Measurements from ENCODE around the gene NUDT16L1. TPM values are rescaled to one million over a fixed set of nuclear protein-coding genes. Genes with fewer than 3 reads are reported as not detected.

The NUDT16L1 gene
- total RNA-seq, 1 donor from 2014 or later: 61.9 TPM

DNA sequence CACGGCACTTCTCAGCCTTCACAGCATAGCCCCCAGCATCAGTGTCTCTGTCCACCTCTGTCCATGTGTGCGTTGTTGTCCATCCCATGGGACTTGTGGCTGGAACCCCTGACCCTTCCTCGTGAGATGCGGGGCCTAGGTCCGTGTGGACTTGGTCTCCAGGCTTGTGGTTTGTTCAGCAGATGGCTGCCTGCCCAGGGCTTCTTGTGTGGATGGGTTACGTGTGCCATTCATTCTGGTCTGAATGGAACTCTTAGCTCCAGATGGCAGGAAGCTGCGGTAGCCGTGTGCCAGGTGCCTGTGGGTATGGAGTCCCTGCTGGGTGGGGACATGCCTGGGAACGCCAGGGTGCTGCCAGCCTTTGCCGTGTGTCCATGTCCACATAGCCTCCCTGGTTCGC lies 31.7 kb upstream of the NUDT16L1 start:
- peaks cover 43% of the 10 kb centered on the region for H3K36me3 ChIP-seq
- no peak overlapping the region for H3K27ac ChIP-seq (replicated peaks)
- H3K4me1 ChIP-seq: peaks cover 45% of the 10 kb centered on the region
- DNase-seq: no peak
- H3K4me3 ChIP-seq: no peak overlapping the region
- intact Hi-C loops (cut with micrococcal nuclease): no loop called here
- no peaks in the 10 kb centered on the region for H3K9me3 ChIP-seq (replicated peaks)
- TF ChIP-seq CTCF (IDR thresholded peaks at IDR 0.05; ENCODE audit: borderline replicate concordance): no peak
- no peaks in the 10 kb centered on the region for H3K27me3 ChIP-seq (ENCODE audit: low read depth)

DNA sequence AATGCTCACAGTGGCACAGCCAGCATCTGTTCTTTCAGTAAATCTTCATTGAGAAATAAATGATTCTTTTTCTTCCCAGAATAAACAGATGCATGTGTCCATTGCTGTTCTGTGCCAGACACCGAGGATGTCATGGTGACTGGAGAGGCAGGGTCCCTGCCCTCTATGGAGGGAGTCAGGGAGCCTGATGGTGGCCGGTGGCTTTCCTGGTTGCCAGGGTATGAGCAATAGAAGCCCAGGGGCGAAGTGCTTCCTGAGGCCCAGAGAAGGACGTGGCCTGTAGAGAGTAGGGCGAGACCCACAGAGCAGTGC lies 29.9 kb upstream of the NUDT16L1 start:
- Histone ChIP-seq H3K36me3 (peaks cover 44% of the 10 kb centered on the region), H3K9me3 (replicated peaks) (no peaks in the 10 kb centered on the region), H3K27ac (replicated peaks) (peak overlapping the region; percentile 62), H3K27me3 (ENCODE audit: low read depth) (no peaks in the 10 kb centered on the region), H3K4me1 (peaks cover 45% of the 10 kb centered on the region), H3K4me3 (no peak overlapping the region)
- intact Hi-C loops (cut with micrococcal nuclease): no loop called here
- DNase-seq: no peak
- no peak for TF ChIP-seq CTCF (IDR thresholded peaks at IDR 0.05; ENCODE audit: borderline replicate concordance)

GRCh38 chr16:4663777-4664465 lies 29.4 kb upstream of the NUDT16L1 start:
- peak; percentile 53 for DNase-seq
- peaks cover 44% of the 10 kb centered on the region for H3K36me3 ChIP-seq
- TF ChIP-seq CTCF (IDR thresholded peaks at IDR 0.05; ENCODE audit: borderline replicate concordance): no peak
- no peaks in the 10 kb centered on the region for H3K9me3 ChIP-seq (replicated peaks)
- H3K27me3 ChIP-seq (ENCODE audit: low read depth): no peaks in the 10 kb centered on the region
- H3K27ac ChIP-seq (replicated peaks): peak overlapping the region; percentile 62
- peaks cover 45% of the 10 kb centered on the region for H3K4me1 ChIP-seq
- intact Hi-C loops (cut with micrococcal nuclease): no loop called here
- H3K4me3 ChIP-seq: no peak overlapping the region

GRCh38 chr16:4664538-4665418 lies 28.6 kb upstream of the NUDT16L1 start:
- no peaks in the 10 kb centered on the region for H3K9me3 ChIP-seq (replicated peaks)
- DNase-seq: peak; percentile 45
- H3K36me3 ChIP-seq: peaks cover 51% of the 10 kb centered on the region
- peak overlapping the region; percentile 62 for H3K27ac ChIP-seq (replicated peaks)
- no peaks in the 10 kb centered on the region for H3K27me3 ChIP-seq (ENCODE audit: low read depth)
- no peak overlapping the region for H3K4me3 ChIP-seq
- no peak for TF ChIP-seq CTCF (IDR thresholded peaks at IDR 0.05; ENCODE audit: borderline replicate concordance)
- intact Hi-C loops (cut with micrococcal nuclease): no loop called here
- peaks cover 40% of the 10 kb centered on the region for H3K4me1 ChIP-seq

- H3K4me1 ChIP-seq: peaks cover 21% of the 10 kb centered on the region
- no peak overlapping the region for H3K27ac ChIP-seq (replicated peaks)
- TF ChIP-seq CTCF (IDR thresholded peaks at IDR 0.05; ENCODE audit: borderline replicate concordance): no peak
- intact Hi-C loops (cut with micrococcal nuclease): no loop called here
- H3K36me3 ChIP-seq: peaks cover 64% of the 10 kb centered on the region
- no peaks in the 10 kb centered on the region for H3K27me3 ChIP-seq (ENCODE audit: low read depth)
- H3K9me3 ChIP-seq (replicated peaks): no peaks in the 10 kb centered on the region
- DNase-seq: no peak
- H3K4me3 ChIP-seq: no peak overlapping the region
Observed at GRCh38 chr16:4666537-4667202, 26.7 kb upstream of the NUDT16L1 start.

All from left ventricle myocardium inferior (tissue), 1 donor.